GM12891 (cell line): ENCODE results near the gene ACAA1.

Source experiments
- PAX5 ChIP-seq: IDR thresholded peaks from 2 replicates; pipeline ENCODE4 v1.6.1; 2011; ENCODE audit warnings: low read length, moderate library complexity, mild to moderate bottlenecking; ENCODE audit not compliant: insufficient read depth, severe bottlenecking
- POLR2A ChIP-seq: IDR thresholded peaks from 2 replicates; pipeline ENCODE4 v1.6.1; 2011; ENCODE audit warnings: low read depth, low read length, control low read depth
- POLR2AphosphoS5 ChIP-seq: IDR thresholded peaks from 2 replicates; pipeline ENCODE4 v1.6.1; 2011; ENCODE audit warnings: low read depth, low read length, control low read depth

DNA sequence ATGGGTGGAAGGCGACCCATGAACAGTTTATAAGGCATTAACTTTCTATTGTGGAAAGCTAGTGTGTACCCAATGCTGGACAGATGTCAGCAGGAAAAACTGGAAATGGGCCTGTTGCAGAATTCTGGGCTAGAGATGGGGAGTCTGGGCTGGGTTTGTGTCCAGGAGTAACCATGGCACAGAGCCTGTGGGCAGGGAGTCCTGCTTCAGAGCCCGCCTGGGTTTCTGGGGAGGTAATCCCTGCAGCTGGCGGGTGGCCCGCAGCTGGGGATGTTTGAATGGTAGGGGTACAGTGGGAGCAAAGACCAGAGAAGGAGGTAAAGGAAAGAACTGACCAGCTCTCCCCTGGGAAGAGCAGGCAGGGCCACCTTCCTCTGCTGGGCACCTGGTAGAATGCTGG lies 25.7 kb downstream of the ACAA1 start:
- TF ChIP-seq POLR2AphosphoS5 (no peak), POLR2A (no peak), PAX5 (no peak)
